Measurements from ENCODE around the gene AMFR. TPM values are rescaled to one million over a fixed set of nuclear protein-coding genes. Genes with fewer than 3 reads are reported as not detected.

AMFR gene
- total RNA-seq, 1 experiment from 2014 or later: 31.7 TPM

- ChIA-PET POLR2A (no interaction called here), CTCF (no interaction called here)
- DNase-seq (ENCODE audit: low spot score) (no peak), ATAC-seq (no peak)
- Mint-ChIP-seq H3K9me3 (no peaks in the 10 kb centered on the region), H3K4me1 (peaks cover 9% of the 10 kb centered on the region; the same call in 1 of the 2 replicates), H3K36me3 (peaks cover 11% of the 10 kb centered on the region; the same call in 1 of the 2 replicates), H3K27ac (no peak overlapping the region), H3K4me3 (no peak overlapping the region), H3K27me3 (ENCODE audit: low read depth) (no peaks in the 10 kb centered on the region)
- TF ChIP-seq SMAD4 (CRISPR knock-in tag; IDR thresholded peaks at IDR 0.05): no peak
- TF ChIP-seq MYBL2 (CRISPR knock-in tag; IDR thresholded peaks at IDR 0.05): no peak
- TF ChIP-seq ZNF138 (CRISPR knock-in tag; conservative IDR thresholded peaks at IDR 0.05): no peak
- no peak for TF ChIP-seq ZMAT4 (CRISPR knock-in tag; IDR thresholded peaks at IDR 0.05)
- TF ChIP-seq ZNF423 (CRISPR knock-in tag; IDR thresholded peaks at IDR 0.05): no peak
- TF ChIP-seq ATF3 (CRISPR knock-in tag; conservative IDR thresholded peaks at IDR 0.05): no peak
- no peak for TF ChIP-seq NR3C1 (CRISPR knock-in tag; conservative IDR thresholded peaks at IDR 0.05; ENCODE audit: low read depth)
- TF ChIP-seq AFF4 (CRISPR knock-in tag; IDR thresholded peaks at IDR 0.05; ENCODE audit: borderline replicate concordance): no peak
- no peak for TF ChIP-seq JUN (CRISPR knock-in tag; IDR thresholded peaks at IDR 0.05)
- TF ChIP-seq MXD4 (CRISPR knock-in tag; IDR thresholded peaks at IDR 0.05; ENCODE audit: borderline replicate concordance): no peak
- no peak for TF ChIP-seq CDX4 (CRISPR knock-in tag; IDR thresholded peaks at IDR 0.05; ENCODE audit: borderline replicate concordance)
- no peak for TF ChIP-seq ZNF425 (CRISPR knock-in tag; conservative IDR thresholded peaks at IDR 0.05)
- no peak for TF ChIP-seq MLX (CRISPR knock-in tag; IDR thresholded peaks at IDR 0.05)
- no peak for TF ChIP-seq IRF1 (CRISPR knock-in tag; IDR thresholded peaks at IDR 0.05)
- TF ChIP-seq ZNF512 (CRISPR knock-in tag; IDR thresholded peaks at IDR 0.05; ENCODE audit: borderline replicate concordance): no peak
- no peak for TF ChIP-seq ATF2 (CRISPR knock-in tag; IDR thresholded peaks at IDR 0.05; ENCODE audit: borderline replicate concordance, low read depth)
- TF ChIP-seq E2F1 (CRISPR knock-in tag; IDR thresholded peaks at IDR 0.05): no peak
- TF ChIP-seq TCF7 (CRISPR knock-in tag; IDR thresholded peaks at IDR 0.05; ENCODE audit: low read depth): no peak
- TF ChIP-seq ZBTB43 (CRISPR knock-in tag; IDR thresholded peaks at IDR 0.05): no peak
- TF ChIP-seq NFATC4 (CRISPR knock-in tag; IDR thresholded peaks at IDR 0.05): no peak
Measured at GRCh38 chr16:56372013-56372634, 53.2 kb downstream of the AMFR start.

All from WTC11 (cell line).